Thyroid gland (tissue), 4 donors: ENCODE data around the gene RIMBP2.

Experiments
- CTCF ChIP-seq, 6 experiments: fragments of 200-600 bp in 3 of 6; fragments of 450-650 bp in 3 of 6; sonication (generic) in 3 of 6; IDR thresholded peaks; one replicate each; pipeline ENCODE4 v1.5.1; 2016 to 2019; ENCODE audit warnings: antibody characterized with exemption in 6 of 6, mild to moderate bottlenecking in 2 of 6, inconsistent platforms in 1 of 6, moderate library complexity in 1 of 6
- POLR2A ChIP-seq, 2 donors: fragments of 450-650 bp; IDR thresholded peaks; one replicate each; pipeline ENCODE4 v1.6.1; 2017; ENCODE audit warnings: antibody characterized with exemption in 2 of 2, mild to moderate bottlenecking in 2 of 2, moderate library complexity in 1 of 2

- no peak for TF ChIP-seq POLR2A (IDR thresholded peaks at IDR 0.05)
- TF ChIP-seq CTCF (IDR thresholded peaks at IDR 0.05): no peak
These were observed 21.0 kb downstream of the RIMBP2 start for GRCh38 chr12:130695061-130695460.
